Activated CD4-positive, alpha-beta T cell treated with anti-CD3 and anti-CD28 coated beads, Interleukin-10, Interleukin-2, amounts not matched to agents 100 ng/mL and 50 ng/mL, durations not matched to agents 16 hours and 8 hours (primary cell): ENCODE results near the gene PRKCSH.
"Not testable (repeated sequence)": the region's sequence is repeated elsewhere in the genome, so short reads cannot be mapped to it uniquely, and the experiment has no call there.

Source experiments
- DNase-seq: peaks from one replicate; pipeline ENCODE4 v3.0.0-alpha.2; 2020

Gene PRKCSH

GRCh38 chr19:11420429-11421370 is 14.7 kb upstream of the PRKCSH start:
- no peak for DNase-seq

- peak; percentile 35 for DNase-seq
Observed at GRCh38 chr19:11421371-11422098, 13.9 kb upstream of the PRKCSH start.

GRCh38 chr19:11422163-11423065 is 13.0 kb upstream of the PRKCSH start:
- peak; percentile 85 for DNase-seq

GRCh38 chr19:11423164-11423790 is 12.2 kb upstream of the PRKCSH start:
- no peak for DNase-seq

GRCh38 chr19:11423791-11424181 is 11.6 kb upstream of the PRKCSH start:
- no peak for DNase-seq

- no peak for DNase-seq
Observed at GRCh38 chr19:11425719-11426457, 9.5 kb upstream of the PRKCSH start.

- no peak for DNase-seq
Observed at GRCh38 chr19:11426656-11427055, 8.8 kb upstream of the PRKCSH start.

- not testable (repeated sequence) for DNase-seq
Observed at GRCh38 chr19:11433526-11433925, 1.9 kb upstream of the PRKCSH start.

GRCh38 chr19:11434703-11435056 is 755 bp upstream of the PRKCSH start:
- no peak for DNase-seq

GRCh38 chr19:11435833-11436313 is 438 bp downstream of the PRKCSH start:
- peak; percentile 38 for DNase-seq

- no peak for DNase-seq
Observed at GRCh38 chr19:11437955-11438354, 2.5 kb downstream of the PRKCSH start.

- no peak for DNase-seq
Observed at GRCh38 chr19:11444059-11444458, 8.6 kb downstream of the PRKCSH start.

GRCh38 chr19:11445141-11445540 is 9.7 kb downstream of the PRKCSH start:
- DNase-seq = no peak

GRCh38 chr19:11446271-11446651 is 10.8 kb downstream of the PRKCSH start:
- no peak for DNase-seq

- peak; percentile 44 for DNase-seq
Observed at GRCh38 chr19:11446652-11447301, 11.3 kb downstream of the PRKCSH start.

GRCh38 chr19:11447347-11448262 is 12.2 kb downstream of the PRKCSH start:
- no peak for DNase-seq

GRCh38 chr19:11448410-11448809 is 13.0 kb downstream of the PRKCSH start:
- no peak for DNase-seq

- DNase-seq = no peak
Observed at GRCh38 chr19:11448923-11449554, 13.6 kb downstream of the PRKCSH start.

- no peak for DNase-seq
Observed at GRCh38 chr19:11450570-11451326, 15.3 kb downstream of the PRKCSH start.
